WERI-Rb-1 (cell line): ENCODE measurements around the gene ADARB2.

Source experiments
- DNase-seq: peaks from one replicate; pipeline ENCODE4 v3.0.0-alpha.2; 2020
- H3K27ac ChIP-seq: fragments of 250-450 bp; sonication (Bioruptor Pico); 2 replicates; pipeline ENCODE4 v1.5.1; 2020; ENCODE audit warnings: mild to moderate bottlenecking, moderate library complexity
- H3K27me3 ChIP-seq: fragments of 250-450 bp; sonication (Bioruptor Pico); 2 replicates; pipeline ENCODE4 v1.5.1; 2021; ENCODE audit warnings: mild to moderate bottlenecking, low read depth, moderate library complexity; ENCODE audit not compliant: insufficient read depth, severe bottlenecking
- H3K36me3 ChIP-seq: fragments of 250-450 bp; sonication (Bioruptor Pico); 2 replicates; pipeline ENCODE4 v1.5.1; 2020; ENCODE audit warnings: mild to moderate bottlenecking, moderate library complexity
- H3K4me3 ChIP-seq: 2 replicates; pipeline ENCODE4 v1.5.1; 2011; ENCODE audit warnings: low read depth, mild to moderate bottlenecking, control low read depth, low read length
- H3K9me3 ChIP-seq: fragments of 250-450 bp; sonication (Bioruptor Pico); 2 replicates; pipeline ENCODE4 v1.5.1; 2021; ENCODE audit warnings: mild to moderate bottlenecking, moderate library complexity; ENCODE audit not compliant: severe bottlenecking
- CTCF ChIP-seq: IDR thresholded peaks from 2 replicates; pipeline ENCODE4 v1.5.1; 2011; ENCODE audit warnings: low read depth, mild to moderate bottlenecking, control low read depth, inconsistent platforms, low read length

ADARB2 gene

GRCh38 chr10:1185911-1186682 is 551.2 kb downstream of the ADARB2 start:
- no peak overlapping the region for H3K4me3 ChIP-seq
- no peak overlapping the region for H3K27ac ChIP-seq
- no peak for TF ChIP-seq CTCF
- no peak for DNase-seq
- H3K27me3 ChIP-seq: peaks cover 31% of the 10 kb centered on the region
- no peaks in the 10 kb centered on the region for H3K36me3 ChIP-seq
- H3K9me3 ChIP-seq: no peaks in the 10 kb centered on the region

- DNase-seq: no peak
- no peaks in the 10 kb centered on the region for H3K9me3 ChIP-seq
- H3K27me3 ChIP-seq: peaks cover 37% of the 10 kb centered on the region
- no peak overlapping the region for H3K27ac ChIP-seq
- TF ChIP-seq CTCF: no peak
- no peaks in the 10 kb centered on the region for H3K36me3 ChIP-seq
- no peak overlapping the region for H3K4me3 ChIP-seq
Observed at GRCh38 chr10:1184541-1185430, 552.5 kb downstream of the ADARB2 start.

GRCh38 chr10:1183701-1184100 is 553.6 kb downstream of the ADARB2 start:
- no peaks in the 10 kb centered on the region for H3K9me3 ChIP-seq
- no peak for DNase-seq
- H3K36me3 ChIP-seq: no peaks in the 10 kb centered on the region
- H3K27ac ChIP-seq: no peak overlapping the region
- peaks cover 37% of the 10 kb centered on the region for H3K27me3 ChIP-seq
- H3K4me3 ChIP-seq: no peak overlapping the region
- no peak for TF ChIP-seq CTCF

- TF ChIP-seq CTCF: no peak
- Histone ChIP-seq H3K9me3 (no peaks in the 10 kb centered on the region), H3K4me3 (no peak overlapping the region), H3K27me3 (peaks cover 34% of the 10 kb centered on the region), H3K36me3 (no peaks in the 10 kb centered on the region), H3K27ac (no peak overlapping the region)
- no peak for DNase-seq
Observed at GRCh38 chr10:1183033-1183396, 554.3 kb downstream of the ADARB2 start.

- Histone ChIP-seq H3K4me3 (no peak overlapping the region), H3K27me3 (peaks cover 35% of the 10 kb centered on the region), H3K36me3 (no peaks in the 10 kb centered on the region), H3K9me3 (no peaks in the 10 kb centered on the region), H3K27ac (no peak overlapping the region)
- DNase-seq: no peak
- TF ChIP-seq CTCF: no peak
Observed at GRCh38 chr10:1182280-1183032, 554.9 kb downstream of the ADARB2 start.
